GM23248 (cell line): ENCODE results near the gene C16orf82.

ENCODE experiments used
- EZH2 ChIP-seq: fragments of 200-600 bp; sonication (generic); IDR thresholded peaks from 2 replicates; pipeline ENCODE4 v1.6.1; 2018; ENCODE audit warnings: antibody characterized with exemption, mild to moderate bottlenecking; ENCODE audit not compliant: insufficient read depth, poor library complexity, severe bottlenecking
- EZH2phosphoT487 ChIP-seq: fragments of 200-600 bp; sonication (generic); IDR thresholded peaks from 2 replicates; pipeline ENCODE4 v1.6.1; 2018; ENCODE audit warnings: antibody characterized with exemption, moderate library complexity, mild to moderate bottlenecking, low read depth; ENCODE audit not compliant: insufficient read depth

DNA sequence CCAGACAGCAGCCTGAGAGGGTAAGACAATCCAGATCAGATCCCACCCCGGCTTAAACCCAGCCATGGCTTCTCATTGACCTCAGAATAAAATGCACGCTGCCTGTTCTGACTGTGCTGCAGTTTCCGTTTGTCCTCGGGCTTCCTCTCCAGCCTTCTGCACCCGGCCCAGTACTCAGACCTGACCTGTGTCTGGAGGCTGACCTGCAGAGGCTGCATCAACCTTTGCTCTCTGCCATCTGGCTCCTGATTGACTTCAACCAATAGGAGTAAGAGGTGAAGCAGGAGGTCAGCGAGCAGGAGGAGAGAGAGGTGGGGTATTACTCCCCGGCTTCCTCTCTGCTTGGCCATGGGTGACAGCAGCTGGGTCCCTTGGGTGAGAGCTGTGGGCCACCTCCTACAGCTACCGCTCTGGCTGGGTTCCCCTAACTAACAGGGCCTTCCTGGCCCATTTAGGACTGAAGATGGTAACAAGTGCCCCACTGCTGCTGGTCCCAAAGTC lies 46.7 kb downstream of the C16orf82 start:
- TF ChIP-seq EZH2 (no peak), EZH2phosphoT487 (no peak)
